VCaP (cell line): ENCODE measurements around the gene PDE9A.

Experiments used
- H3K27ac ChIP-seq: fragments of 450-650 bp; 2 replicates; pipeline ENCODE4 v1.5.1; 2017
- TF ChIP-seq, protein P1 (sequence below): fragments of 450-650 bp; conservative IDR thresholded peaks from 2 replicates; pipeline ENCODE4 v1.5.1; 2017; ENCODE audit warnings: mild to moderate bottlenecking, moderate library complexity

Gene PDE9A

GRCh38 chr21:42696501-42697040, 43.1 kb downstream of the PDE9A start:
- TF ChIP-seq, protein P1, sequence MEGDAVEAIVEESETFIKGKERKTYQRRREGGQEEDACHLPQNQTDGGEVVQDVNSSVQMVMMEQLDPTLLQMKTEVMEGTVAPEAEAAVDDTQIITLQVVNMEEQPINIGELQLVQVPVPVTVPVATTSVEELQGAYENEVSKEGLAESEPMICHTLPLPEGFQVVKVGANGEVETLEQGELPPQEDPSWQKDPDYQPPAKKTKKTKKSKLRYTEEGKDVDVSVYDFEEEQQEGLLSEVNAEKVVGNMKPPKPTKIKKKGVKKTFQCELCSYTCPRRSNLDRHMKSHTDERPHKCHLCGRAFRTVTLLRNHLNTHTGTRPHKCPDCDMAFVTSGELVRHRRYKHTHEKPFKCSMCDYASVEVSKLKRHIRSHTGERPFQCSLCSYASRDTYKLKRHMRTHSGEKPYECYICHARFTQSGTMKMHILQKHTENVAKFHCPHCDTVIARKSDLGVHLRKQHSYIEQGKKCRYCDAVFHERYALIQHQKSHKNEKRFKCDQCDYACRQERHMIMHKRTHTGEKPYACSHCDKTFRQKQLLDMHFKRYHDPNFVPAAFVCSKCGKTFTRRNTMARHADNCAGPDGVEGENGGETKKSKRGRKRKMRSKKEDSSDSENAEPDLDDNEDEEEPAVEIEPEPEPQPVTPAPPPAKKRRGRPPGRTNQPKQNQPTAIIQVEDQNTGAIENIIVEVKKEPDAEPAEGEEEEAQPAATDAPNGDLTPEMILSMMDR = no peak
- H3K27ac ChIP-seq = no peak overlapping the region

- H3K27ac ChIP-seq = no peak overlapping the region
- TF ChIP-seq, protein P1 = no peak
Observed at GRCh38 chr21:42698733-42699132, 45.3 kb downstream of the PDE9A start.

DNA sequence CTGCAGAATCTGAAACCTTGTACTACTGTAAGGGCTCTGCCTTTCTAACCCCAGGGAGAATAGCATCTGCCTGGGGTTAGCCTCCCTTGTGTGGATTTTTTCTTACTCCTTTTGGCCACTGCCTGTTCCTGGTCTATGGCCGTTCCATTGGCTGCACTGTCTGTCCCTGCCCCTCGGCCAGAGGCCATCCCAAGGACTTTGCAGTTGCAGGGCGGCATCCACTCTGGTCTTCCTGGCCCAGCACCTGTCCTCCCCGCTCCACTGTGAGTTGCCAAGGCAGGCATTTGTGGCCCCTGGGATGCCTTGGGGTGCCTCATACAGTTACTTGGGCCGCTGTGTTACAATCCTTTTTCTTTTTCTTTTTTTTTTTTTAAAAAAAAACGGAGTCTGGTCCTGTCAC, 45.8 kb downstream of the PDE9A start:
- TF ChIP-seq, protein P1 = no peak
- H3K27ac ChIP-seq = no peak overlapping the region

- TF ChIP-seq, protein P1 = no peak
- H3K27ac ChIP-seq = no peak overlapping the region
Observed at GRCh38 chr21:42701706-42702456, 48.5 kb downstream of the PDE9A start.

GRCh38 chr21:42702720-42703119, 49.3 kb downstream of the PDE9A start:
- peak overlapping the region; percentile 7; the same call in 1 of the 2 replicates for H3K27ac ChIP-seq
- TF ChIP-seq, protein P1 = no peak

GRCh38 chr21:42703136-42703908, 49.9 kb downstream of the PDE9A start:
- TF ChIP-seq, protein P1 = no peak
- H3K27ac ChIP-seq = peak overlapping the region; percentile 7; the same call in 1 of the 2 replicates

- TF ChIP-seq, protein P1 = no peak
Observed at GRCh38 chr21:42703965-42704364, 50.5 kb downstream of the PDE9A start.

More at GRCh38 chr21:42703965-42704364, 50.5 kb downstream of the PDE9A start:
- H3K27ac ChIP-seq = peak overlapping the region; percentile 7; the same call in 1 of the 2 replicates
